Fibroblast of skin of scalp (primary cell): ENCODE results near the gene OXCT1.
A peak's percentile ranks its signal among the peaks of the same experiment; 100 is the strongest.
"Not testable (repeated sequence)": the region's sequence is repeated elsewhere in the genome, so short reads cannot be mapped to it uniquely, and the experiment has no call there.

Source experiments
- DNase-seq: peaks from one replicate; pipeline ENCODE4 v3.0.0-alpha.2; 2013

The OXCT1 gene

GRCh38 chr5:41871852-41872251 lies 1.6 kb upstream of the OXCT1 start:
- peak; percentile 32 for DNase-seq

GRCh38 chr5:41870627-41871048 lies 413 bp upstream of the OXCT1 start:
- no peak for DNase-seq

DNA sequence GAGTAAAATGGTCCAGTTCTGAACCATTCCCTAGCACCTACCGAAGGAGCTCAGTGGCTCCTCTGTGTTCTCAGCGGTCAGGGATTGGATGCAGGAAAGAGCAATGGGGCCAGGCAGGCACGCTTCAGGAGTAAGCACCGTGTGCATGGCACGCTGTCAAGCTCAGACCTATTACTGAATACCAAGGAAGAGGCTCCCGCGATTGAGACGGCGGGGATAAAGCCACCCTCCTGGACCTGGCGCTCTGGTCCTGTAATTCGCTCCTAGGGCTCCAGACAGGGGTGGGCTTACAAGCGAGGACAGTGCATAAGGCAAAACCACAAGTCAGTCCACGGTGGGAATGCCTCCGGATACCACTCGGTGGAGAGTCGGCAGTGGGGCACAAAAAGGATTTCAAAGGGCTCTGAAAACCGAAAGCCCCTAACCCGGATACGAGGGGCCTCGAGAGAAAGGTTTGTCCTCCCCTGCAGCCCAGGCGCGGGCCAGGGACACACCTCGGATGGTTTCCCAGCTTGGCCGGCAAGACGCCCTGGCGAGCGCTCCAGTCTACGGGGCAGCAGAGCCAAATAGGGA lies 988 bp downstream of the OXCT1 start:
- DNase-seq, result peak; percentile 9

GRCh38 chr5:41863871-41864486 lies 6.2 kb downstream of the OXCT1 start:
- peak; percentile 7 for DNase-seq

- no peak for DNase-seq
These were observed 11.3 kb downstream of the OXCT1 start for GRCh38 chr5:41858890-41859289.

- no peak for DNase-seq
These were observed 12.2 kb downstream of the OXCT1 start for GRCh38 chr5:41857989-41858388.

- DNase-seq, result peak; percentile 62
These were observed 13.4 kb downstream of the OXCT1 start for GRCh38 chr5:41856644-41857491.

DNA sequence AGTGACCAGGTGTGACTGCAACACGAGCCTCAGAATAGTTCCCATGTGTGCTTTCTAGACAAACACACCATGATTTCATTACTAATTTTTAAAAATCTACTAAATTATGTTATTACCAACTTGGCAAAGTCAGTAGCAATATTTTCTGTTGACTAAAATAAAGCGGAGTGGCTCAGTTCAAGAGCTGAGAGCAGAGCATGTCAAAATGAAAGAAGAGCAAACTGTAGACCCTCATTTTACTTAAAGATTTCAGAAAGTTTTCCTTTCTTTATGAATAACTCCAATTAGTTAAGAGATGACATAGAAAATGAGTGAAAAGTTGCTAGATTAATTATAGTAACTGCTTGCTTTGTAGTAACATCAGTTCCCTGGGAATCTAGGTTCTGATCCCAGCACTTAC lies 17.9 kb downstream of the OXCT1 start:
- no peak for DNase-seq

- DNase-seq, result no peak
These were observed 19.1 kb downstream of the OXCT1 start for GRCh38 chr5:41851116-41851515.

DNA sequence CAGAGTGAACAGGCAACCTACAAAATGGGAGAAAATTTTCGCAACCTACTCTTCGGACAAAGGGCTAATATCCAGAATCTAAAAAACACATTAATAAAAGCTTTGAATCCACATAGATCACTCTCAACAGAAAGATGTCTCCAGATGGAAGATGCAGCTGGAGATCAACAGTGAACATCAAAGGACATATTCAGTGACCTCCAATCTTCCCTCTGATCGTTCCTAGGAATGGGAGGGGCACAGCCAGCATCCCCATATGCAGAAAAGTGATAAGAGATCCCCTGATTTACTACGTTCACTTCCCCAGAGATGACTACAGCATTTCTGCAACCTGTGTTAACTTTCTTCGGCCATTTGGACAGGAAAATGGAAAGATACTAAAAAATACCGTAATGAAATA lies 21.2 kb downstream of the OXCT1 start:
- no peak for DNase-seq

- not testable (repeated sequence) for DNase-seq
These were observed 24.5 kb downstream of the OXCT1 start for GRCh38 chr5:41845751-41846150.

- DNase-seq, result no peak
These were observed 25.7 kb downstream of the OXCT1 start for GRCh38 chr5:41844502-41844901.

DNA sequence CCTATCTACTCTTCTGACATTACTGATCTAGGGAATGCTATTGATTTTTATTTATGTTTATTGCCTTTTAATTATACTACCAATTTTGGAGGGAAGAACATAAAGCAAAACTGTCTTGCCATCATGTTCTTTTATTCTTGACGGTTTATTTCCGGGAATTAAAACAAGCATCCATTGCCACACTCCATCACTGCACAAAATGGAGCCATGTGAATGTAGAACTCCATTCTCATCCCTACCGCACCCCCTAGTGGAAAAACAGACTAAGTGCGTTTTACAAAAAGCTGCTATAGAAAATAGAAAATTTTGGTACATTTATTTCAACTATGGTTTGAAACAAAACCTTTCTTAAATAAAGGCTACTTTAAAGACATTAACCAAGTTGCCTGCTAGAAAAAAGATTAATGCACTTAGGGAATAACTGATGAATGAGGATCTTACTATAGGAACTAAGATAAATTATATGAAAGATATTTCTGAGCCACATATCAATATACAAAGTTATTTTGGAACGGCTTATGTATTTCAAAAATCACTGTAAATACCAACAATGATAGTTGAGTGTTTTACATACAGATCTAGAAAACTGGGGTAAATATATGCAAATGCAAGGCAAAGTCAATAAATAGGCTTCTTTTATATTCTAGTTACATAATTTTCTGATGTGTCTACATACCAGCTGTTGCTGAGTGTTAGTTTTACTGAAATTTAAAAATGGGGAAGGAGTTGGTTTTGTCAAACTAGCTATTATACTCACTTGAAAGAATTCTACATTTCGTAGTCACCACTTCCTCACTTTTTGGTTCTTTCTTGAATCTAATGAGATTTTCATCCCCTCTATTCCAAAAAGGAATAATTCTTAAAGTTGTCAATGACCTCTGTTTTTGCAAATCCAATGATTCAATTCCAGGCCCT lies 26.5 kb downstream of the OXCT1 start:
- peak; percentile 72 for DNase-seq

DNA sequence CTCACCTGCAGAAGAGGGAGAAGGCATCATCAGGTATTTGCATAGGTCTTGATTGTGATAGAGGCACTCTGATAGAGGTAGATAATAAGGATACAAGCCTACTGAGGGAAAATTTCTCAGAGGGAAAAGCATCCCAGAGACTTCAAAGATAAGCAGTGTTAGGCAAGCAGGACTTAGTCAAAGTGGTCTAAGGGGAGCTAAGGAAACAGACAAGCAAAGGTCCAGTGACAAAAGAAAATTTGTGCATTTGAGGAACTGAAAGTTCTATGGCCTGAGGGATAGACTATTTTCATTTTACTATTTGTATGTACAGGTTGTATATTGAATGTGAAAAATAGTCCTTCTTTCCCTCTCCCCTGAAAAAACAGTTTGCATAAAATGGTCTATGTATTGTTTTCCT lies 27.4 kb downstream of the OXCT1 start:
- no peak for DNase-seq

- DNase-seq, result no peak
These were observed 28.9 kb downstream of the OXCT1 start for GRCh38 chr5:41841325-41841724.

- no peak for DNase-seq
These were observed 30.0 kb downstream of the OXCT1 start for GRCh38 chr5:41840251-41840650.

- no peak for DNase-seq
These were observed 32.4 kb downstream of the OXCT1 start for GRCh38 chr5:41837793-41838192.

GRCh38 chr5:41835645-41836044 lies 34.6 kb downstream of the OXCT1 start:
- DNase-seq, result peak; percentile 87

DNA sequence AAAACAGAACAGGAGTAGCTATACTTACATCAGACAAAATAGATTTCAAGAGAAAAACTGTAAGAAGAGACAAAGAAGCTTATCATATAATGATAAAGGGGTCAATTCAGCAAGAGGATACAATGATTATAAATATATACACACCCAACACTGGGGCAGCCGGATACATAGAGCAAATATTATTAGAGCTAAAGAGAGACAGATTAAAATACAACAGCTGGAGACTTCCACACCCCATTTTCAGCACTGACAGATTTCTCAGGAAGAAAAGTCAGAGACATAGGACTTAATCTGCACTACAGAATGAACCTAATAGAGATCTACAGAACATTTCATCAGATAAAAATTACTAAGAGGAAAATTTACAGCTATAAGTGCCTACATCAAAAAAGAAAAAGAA lies 35.7 kb downstream of the OXCT1 start:
- DNase-seq, result no peak

DNA sequence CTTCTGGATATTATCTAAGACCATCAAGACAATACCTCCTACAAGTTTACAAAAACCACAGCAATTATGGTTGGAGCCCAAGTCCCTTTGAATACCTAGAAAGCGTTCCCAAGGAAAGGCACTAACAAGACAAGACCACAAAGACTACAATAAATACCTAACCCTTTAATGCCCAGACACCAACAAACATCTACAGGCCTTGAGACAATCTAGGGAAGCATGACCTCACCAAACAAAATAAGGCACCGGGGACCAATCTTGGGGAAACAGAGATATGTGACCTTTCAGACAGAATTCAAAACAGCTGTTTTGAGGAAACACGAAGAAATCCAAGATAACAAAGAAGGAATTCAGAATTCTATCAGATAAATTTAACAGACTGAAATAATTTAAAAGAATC lies 37.8 kb downstream of the OXCT1 start:
- no peak for DNase-seq

GRCh38 chr5:41831155-41831554 lies 39.1 kb downstream of the OXCT1 start:
- no peak for DNase-seq

DNA sequence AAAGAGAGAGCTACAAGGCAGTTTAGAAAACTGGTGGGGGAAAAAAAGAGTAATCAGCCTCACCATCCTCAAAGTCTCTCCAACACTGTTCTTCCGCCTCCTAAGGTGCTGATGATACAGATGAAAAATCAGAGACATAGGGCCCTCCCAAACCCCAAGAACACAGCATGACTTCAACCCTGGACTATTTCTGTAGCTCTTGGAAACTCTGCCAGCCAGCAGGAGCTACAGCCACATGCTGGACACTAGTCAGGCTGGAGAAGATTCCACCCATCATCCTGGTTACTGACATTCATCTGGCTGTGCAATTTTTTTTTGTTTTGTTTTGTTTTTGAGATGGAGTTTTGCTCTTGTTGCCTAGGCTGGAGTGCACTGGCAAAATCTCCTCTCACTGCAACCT lies 42.4 kb downstream of the OXCT1 start:
- DNase-seq, result no peak

DNA sequence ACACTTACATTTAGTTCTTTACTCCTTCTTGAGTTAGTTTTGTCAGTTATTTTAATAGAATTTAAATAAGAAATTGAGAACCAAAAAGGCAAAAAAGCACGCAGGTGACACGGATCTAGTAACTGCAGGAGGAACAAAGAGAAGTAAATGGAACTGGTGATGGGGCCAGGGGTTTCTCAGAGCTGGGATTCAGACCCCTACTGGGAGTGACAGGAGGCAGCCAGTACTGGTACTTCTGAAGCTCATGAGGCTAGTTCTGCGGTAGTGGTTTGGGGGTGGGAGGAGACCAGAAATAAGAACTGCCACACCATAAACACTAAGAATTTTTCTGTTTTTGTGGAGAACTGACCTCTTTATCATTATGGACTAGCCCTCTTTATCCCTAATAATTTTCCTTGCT lies 48.2 kb downstream of the OXCT1 start:
- no peak for DNase-seq
